NCI-H345 (cell line): Measurements from ENCODE around the gene TIMM44.
A peak's percentile ranks its signal among the peaks of the same experiment; 100 is the strongest.

Experiments used
- DNase-seq: peaks from one replicate; lab custom pipeline; 2025; lab: John Stamatoyannopoulos, UW

Gene TIMM44, protein sequence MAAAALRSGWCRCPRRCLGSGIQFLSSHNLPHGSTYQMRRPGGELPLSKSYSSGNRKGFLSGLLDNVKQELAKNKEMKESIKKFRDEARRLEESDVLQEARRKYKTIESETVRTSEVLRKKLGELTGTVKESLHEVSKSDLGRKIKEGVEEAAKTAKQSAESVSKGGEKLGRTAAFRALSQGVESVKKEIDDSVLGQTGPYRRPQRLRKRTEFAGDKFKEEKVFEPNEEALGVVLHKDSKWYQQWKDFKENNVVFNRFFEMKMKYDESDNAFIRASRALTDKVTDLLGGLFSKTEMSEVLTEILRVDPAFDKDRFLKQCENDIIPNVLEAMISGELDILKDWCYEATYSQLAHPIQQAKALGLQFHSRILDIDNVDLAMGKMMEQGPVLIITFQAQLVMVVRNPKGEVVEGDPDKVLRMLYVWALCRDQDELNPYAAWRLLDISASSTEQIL

DNA sequence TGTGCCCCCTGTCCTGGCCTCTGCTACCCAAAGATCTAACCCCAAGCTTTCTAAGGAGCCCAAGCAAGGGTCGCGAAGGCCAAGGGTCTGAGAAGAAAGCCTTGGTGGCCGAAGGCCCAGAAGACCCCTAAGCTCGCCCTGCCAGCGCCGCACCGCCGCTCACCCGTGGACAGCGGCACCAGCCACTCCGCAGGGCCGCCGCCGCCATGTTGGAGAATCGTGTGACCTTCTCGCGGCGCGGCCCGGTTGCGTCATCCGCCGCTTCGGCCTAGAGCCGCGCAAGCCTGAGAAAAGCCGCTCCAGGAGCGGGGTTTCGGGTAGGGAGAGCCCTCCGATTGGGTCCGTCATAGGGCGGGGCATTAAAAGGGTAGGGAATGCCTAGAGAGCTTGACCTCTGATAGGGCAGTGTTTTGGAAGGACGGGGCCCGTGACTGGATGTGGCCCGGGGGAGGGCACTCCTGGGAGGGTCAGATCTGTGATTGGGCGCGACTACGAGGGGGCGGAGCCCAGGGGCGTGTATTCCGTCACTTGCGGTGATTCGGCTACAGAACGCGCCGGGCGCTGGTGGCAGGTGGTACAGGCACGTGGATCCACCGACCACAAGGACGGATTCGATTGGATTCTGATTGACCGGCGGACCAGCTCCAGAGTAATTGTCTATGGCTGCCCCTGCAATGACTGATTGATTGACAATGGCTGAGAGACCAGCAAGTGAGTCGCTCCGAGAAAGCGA lies at the start of gene TIMM44:
TSS of gene TIMM44 (minus strand) at position 223 of the 733 bp plus-strand sequence. CDS start at position 208, 15 bp downstream.
- DNase-seq = peak; percentile 100

DNA sequence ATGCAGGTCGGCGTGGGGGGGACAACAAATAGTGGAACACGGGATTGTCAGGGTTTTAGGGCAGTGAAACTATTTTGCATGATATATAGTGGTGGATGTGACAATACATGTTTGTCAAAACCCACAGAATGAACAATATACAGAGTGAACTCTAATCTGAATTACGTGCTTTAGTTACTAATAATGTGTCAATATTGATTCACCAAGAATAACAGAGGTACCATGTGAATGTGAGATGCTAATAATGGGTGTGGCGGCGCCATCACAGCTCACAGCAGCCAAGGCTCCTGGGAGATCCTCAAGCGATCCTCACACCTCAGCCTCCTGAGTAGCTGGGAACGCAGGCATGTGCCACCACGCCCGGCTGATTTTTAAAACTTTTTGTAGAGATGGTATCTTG lies 49.1 kb upstream of the TIMM44 start:
- no peak for DNase-seq

DNA sequence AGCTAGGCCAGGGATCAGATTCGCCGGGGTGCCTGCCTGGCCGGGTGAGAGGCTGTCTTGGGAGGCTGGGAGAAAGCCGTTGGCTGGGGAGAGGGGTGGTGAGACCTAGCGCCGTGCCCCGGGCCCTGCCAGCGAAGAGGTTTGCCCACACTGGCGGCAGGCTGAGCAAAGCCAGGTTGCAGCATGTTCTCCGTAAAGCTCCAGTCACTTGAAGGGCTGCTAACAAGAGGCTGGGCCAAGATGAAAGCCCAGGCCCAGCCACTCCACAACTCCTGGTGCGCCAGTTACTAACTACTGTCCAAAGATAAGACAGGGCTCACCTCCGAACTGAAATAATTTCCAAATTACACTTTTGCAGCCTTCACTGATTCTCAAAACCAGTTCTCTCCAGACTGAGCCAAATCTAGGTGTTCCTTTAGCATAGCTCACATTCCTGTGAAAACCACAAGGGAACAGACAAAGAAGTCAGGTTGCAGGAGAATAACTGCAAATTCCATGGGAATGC lies 45.7 kb upstream of the TIMM44 start:
- no peak for DNase-seq

DNA sequence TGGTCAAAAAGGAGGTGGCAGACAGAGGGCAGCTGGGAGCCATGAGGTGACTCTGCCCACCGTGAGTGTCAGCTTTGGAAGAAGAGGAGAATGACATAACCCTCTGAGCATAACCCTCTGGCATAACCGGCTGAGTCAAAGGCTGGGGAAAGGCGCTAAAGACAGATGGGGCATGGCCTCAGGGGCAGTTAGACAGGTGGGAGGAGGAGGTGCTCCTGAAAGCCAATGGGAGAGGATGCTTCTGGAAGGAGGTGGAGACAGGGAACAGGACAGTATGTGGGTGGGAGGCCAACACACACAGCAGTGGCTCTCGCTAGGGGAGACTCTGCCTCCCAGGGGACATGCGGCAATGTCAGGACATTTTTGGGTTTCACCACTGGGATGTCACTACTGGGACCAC lies 44.8 kb upstream of the TIMM44 start:
- no peak for DNase-seq

DNA sequence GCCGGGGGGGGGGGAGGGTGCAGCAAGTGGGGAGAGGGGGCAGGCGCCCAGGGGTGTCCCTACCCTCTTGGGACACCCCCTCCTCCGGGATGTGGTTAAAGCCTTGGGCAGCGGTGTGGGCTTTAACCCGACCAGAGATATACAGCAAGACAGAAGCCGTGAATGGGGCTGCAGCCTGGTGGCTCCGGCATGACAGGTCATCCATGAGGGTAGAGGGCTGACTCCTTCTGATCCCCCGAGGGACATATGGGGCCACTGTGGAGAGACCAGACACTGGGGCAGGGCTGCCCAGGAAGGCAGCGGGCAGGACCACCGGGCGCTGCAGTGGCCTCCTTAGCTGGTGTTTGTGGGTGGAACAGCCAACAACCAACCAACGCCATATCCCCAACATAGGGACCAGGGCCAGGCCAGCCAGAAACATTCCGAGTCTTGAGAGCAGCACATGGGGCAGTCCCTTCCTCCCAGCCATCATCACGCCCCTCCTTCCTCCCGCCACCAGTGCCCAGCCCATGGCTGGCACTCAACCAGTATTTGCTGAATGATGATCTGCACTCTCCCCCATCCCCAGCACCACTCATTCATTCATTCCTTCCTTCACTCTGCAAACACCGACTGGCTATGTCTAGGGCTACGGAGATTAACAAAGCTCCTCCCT lies 43.8 kb upstream of the TIMM44 start:
- DNase-seq = no peak

DNA sequence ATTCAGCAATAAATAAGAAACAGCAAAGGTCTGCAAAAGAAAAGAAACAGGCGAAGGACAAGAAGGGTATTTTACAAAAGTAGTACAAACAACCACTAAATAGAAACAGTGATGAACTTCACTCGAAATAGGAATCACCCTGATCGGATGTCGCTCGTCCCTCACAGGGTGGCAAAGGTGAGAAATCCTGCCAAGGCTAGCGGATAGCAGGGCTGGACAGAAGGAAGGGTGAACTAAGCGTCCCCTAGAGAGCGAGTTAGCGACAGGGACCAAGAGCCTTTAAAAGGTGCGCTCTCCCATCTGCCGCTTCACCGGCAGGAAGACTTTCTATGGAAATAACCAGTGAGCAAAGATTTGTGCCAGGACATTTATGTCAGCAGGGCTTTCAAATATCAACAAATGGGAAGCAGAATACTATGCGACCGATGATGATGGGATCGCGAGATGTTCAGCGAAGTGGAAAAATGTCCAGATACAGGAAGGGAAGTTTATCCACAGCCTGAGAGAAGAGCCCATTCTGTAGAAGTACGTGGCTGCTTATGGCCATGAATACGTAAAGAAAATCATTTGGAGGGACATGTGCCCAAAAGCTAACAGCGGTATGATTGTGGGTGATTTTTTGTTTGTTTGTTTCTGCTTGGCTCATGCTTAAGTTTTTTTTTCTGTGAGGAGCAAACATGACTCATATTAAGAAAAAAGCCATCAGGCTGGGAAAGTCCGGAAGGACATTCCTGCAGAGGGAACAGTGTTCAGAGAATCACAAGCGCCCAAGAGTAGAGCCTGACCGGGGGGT lies 43.1 kb upstream of the TIMM44 start:
- DNase-seq = no peak

DNA sequence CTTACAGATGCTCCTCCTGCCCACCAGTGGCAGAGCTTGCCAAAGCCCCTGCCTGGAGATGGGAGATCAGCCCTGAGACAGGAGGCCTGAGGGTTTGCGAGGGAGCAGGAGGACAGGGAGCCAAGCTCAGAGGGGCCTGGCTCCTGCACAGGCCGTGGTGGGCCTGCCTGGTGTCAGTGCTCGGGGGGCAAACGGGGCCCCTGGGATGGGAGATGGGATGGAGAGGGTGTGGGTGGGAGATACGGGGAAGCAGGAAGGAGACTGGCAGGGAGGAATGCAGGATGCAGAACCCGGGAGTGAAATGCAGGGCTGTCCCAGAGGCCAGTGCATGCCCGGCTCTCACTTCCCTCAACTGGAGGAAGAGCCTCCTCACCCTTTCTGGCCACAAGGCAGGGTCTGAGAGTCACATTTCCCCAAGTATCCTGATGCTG lies 42.0 kb upstream of the TIMM44 start:
- no peak for DNase-seq

DNA sequence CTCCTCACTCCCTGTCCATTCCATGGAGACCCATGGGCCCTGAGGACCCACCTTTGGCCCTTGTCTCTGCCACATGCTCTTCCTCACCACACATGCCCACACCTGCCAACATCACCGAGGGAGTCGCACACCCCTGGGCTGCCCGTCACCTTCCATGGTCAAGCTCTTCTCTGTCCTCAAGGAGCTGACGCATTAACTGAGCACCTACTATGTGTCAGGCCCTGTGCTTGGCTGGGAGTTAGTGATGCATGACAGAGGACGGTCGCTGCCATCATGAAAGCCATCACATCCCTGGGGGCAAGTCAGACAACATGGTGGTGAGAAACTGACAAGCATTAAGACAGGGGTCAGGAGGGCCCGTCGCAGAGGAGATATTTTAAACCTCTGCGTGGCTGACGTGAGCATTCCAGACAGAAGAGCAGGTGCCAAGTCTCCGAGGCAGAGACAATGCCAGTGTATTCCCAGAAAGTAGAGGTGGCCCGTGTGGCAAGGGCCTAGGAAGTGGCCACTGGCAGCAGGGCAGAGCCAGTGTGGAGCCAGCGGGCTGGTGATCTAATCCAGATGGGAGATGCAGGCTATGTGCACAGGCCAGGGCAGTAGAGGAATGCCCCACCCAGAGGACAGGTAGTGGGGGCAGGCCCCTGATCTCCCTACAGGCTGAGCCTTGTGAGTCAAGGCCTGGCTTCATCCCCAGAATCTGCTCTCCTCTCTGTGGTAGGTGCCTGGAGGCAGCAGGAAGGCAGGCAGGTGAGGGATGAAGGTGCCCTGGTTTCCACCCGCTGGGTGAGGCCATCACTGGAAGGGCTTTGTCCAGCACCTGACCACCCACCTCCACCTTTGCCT lies 40.8 kb upstream of the TIMM44 start:
- DNase-seq = no peak

DNA sequence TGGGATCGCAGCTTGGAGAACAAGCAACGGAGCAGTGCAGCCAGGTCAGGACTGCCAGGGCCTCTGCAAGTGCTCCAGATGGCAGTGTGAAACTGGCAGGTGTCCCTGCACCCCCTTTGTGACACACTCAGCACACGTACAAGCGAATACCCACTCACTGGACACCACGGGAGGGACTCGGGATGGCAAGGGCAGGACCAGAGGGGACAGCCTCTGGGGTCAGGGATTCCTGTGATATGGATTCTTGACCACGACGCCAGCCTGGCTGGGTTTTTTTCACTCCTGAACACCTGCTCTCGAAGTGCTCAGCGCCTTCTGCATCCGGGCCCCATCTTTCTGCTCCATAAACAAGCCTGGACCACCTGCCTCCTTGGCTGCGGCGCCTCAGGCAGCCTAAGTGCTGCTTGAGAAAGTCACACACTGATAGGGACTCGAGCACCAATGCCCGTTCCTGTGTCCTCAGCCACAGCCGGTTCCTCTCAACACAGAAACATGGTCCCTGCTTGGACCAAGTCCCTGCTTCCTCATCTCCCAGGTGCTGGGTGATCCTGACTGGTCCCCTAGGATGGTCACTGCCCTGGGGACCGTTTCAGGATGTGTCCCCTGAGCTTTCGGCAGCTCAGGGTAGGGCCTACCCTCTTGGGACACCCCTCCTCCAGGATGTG lies 40.0 kb upstream of the TIMM44 start:
- DNase-seq = no peak

DNA sequence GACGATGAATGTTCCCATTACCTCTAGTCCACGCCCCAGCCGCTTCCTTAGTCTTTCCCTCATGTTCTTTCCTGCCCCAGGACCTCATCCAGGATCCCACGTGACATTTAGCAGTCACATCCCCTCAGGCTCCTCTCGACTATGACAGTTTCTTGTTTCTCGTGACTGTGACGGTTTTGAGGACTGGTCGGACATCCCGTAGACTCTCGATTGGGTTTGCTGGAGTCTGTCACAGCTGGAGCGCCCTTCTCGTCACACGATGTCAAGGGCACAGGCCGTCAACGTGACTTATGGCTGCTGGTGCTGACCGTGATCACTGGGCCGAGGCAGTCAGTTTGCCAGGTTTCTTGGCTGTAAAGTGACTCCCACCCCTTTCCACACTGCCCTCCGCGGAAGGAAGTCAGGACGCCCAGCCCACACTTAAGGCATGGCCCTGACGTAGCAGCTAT lies 39.2 kb upstream of the TIMM44 start:
- DNase-seq = no peak

DNA sequence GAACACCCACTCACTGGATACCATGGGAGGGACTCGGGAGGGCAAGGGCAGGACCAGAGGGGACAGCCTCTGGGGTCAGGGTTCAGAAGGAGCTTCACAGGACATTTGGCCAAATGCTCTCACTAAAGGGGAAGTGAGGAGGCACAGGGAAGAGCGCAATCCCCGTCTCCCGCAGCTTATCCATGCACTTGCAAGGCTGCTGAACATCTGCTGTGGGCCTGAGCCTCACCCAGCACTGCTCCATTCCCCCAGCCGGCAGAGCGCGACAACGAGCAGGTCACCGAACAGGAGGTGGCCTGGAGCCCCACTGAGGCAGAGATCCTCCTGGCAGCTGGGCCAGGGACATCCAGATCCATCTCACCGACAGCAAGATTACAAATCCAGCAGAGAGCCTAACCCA lies 38.6 kb upstream of the TIMM44 start:
- no peak for DNase-seq

DNA sequence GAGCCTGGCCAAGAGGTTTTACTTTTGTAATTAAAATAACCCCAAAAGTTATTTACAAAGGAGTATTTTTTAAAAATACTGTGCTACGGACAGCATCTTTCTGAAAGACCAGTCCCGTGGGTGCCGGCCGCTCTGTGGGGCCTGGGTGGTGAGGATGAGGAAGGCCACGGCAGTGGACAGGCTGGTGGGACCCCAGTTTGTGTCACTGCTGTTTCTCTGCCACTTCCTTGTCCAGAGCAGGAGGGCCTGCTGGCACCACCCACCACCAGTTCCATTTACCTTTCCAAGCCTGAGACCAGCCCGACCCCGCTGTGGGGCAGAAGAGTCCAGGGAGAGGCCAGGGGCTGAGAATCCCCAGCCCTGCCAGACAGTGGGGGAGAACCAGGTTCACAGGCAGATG lies 38.2 kb upstream of the TIMM44 start:
- DNase-seq = no peak

DNA sequence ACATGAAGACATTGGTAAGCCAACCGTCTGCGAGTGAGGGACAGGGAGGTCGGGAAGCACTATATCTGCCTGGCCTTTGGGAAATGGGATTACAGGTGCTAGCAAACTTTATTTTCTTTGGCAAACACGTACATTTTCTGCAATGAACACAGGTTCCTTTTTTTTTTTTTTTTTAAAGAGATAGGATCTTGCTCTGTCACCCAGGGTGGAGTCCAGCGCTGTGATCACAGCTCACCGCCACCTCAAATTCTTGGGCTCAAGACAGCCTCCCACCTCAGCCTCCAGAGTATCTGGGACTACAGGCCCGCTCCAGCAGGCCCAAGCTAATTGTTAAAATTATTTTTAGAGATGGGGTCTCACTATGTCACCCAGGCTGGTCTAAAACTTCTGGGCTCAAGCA lies 37.7 kb upstream of the TIMM44 start:
- no peak for DNase-seq

DNA sequence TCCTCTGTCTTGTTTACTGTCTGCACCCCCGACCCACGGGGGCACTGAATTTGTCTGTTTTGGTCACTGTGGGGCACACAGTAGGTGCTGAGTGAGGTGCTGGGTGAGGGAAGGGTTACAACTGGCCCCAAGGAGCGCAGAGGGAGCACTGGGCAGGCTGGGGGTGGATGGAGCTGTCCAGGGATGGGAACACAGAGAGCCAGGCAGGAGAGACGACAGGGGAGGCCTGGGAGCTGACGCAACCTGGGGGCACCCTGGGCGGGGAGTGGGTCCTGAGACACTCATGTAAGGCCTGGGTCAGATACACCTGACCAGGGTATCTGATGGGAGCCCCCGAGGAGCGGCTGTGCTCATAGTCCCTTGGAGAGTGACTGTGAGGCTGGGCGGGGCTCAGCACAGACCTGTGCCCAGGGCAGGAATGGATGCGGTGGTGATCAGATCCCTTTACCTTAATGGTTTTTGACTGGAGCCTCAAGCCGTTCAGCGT lies 37.2 kb upstream of the TIMM44 start:
- no peak for DNase-seq

DNA sequence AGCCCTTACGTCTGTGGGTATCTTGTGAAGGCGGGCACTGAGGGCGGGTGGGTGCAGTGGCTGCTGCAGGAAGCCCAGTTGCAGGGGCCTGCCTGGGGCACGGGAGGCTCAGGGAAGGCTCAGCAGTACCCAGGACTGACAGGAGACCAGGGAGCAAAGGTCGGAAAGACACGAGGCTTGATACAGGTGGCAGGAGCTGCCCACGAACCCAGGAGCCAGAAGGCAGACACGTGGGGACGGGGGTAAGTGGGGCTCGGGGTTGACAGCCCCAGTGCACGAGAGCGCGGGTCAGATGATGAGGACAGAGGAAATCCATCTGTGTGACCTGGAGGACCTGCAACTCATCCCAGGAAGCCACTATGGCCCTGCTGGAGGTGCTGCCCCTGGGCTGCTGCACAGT lies 36.7 kb upstream of the TIMM44 start:
- DNase-seq = no peak

DNA sequence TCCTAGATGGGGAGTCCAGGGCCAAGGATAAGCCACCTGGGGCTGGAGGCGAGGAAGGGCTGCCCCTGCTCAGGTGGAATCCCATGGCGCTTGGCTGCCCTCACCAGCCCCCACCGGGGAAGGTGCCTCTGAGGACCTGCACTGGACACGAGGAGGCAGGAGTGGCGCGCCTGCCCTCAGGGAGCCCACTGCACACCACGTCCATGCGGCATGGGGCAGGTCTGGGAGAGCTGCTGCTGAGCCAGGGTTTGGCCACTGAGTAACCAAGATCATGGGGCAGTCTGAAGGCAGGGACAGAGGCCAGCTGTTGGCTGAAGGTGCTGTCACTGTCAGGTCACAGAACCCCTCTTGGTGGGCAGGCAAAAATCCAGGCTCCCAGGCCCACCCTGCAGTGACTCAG lies 36.1 kb upstream of the TIMM44 start:
- no peak for DNase-seq

DNA sequence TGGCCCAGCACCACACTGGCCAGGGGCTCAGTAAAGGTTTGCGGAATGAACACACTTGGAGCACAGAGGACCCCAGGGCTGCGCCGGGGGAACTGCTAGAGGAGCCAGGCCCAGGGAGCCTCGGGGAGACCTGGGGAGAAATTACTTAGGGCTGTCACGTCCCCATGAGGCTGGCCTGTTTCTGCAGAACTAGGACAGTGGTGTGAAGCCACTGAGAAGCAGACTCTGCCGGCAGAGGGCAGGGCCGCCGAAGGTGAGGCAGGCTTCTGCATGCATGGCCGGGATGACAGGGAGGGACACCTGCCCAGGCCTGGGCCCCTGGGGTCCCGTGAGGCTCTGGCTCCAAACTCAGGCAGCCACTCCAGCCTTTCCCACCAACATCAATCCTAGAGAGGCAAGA lies 35.5 kb upstream of the TIMM44 start:
- no peak for DNase-seq

DNA sequence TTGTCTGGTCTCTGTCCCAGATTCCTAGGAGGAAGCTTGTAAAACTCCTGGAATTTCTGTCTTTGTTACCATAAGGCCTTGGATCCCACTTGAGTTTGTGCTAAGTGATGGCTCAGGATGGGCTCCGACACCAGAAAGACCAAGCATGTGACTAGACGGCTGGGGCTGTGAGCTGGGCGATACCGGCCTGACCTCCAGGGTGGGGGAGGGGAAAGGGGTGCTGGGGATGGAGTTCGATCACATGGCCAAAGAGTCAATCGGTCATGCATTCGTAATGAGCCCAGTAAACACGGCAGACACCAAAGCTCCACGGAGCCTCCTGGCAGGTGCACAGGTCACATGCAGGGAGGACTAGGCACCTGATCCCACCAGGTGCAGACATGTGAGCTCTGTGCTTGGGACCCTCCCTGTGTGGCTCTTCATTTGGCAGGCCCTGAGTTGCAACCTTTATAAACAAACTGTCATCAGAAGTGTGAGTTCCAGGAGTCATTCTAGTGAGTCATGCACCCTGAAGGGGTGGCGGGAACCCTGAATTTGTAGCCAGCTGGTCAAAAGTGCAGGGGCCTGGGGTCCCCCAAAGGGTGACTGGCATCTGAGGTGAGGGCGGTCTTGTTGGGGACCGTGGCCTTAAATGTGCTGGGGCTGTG lies 34.8 kb upstream of the TIMM44 start:
- no peak for DNase-seq

DNA sequence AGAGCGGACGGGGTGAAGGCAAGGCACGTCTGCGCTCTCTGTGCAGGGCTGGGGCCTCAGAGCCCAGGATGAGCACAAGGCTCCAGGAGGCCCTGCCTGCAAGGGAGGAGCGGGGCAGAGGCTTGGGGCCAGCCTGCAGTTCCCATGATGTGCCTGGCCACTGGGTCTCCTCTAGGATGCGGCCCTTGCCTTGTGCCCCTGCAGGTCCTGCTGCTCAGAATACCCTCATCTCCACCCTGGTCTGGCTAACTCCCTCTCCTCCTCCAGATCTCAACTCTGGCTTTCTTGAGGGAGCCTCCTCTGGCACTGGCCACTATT lies 34.2 kb upstream of the TIMM44 start:
- DNase-seq = no peak
